Pancreas (tissue), 10 donors: ENCODE results near the gene MAPKBP1. TPM values are rescaled to one million over a fixed set of nuclear protein-coding genes. Genes with fewer than 3 reads are reported as not detected.

Experiments
- ATAC-seq, 4 donors: fragments of 200-7000 bp; cut with Tn5 transposase; one replicate each; pipeline versions ENCODE4 v1.8.0 to v1.9.1; 2020; ENCODE audit warnings: mild to moderate bottlenecking in 4 of 4, moderate library complexity in 4 of 4
- DNase-seq, 6 donors: peaks; one replicate each; pipeline ENCODE4 v3.0.0-alpha.2; 2020
- FAIRE-seq: peaks from 2 replicates; lab custom pipeline; 2012; peaks lifted over from hg19 to GRCh38; lab: Jason Lieb, UNC
- H3K27ac ChIP-seq, 4 donors: fragments of 200-600 bp; sonication (generic); 1 replicate in 3 of 4; 2 replicates in 1 of 4; pipeline versions ENCODE4 v1.5.0 to v1.8.0; 2020
- H3K27me3 ChIP-seq, 4 donors: fragments of 200-600 bp; one replicate each; pipeline ENCODE4 v1.8.0; 2021
- H3K36me3 ChIP-seq, 3 donors: fragments of 200-600 bp; sonication (generic) in 1 of 3; one replicate each; pipeline versions ENCODE4 v1.5.0 to v1.8.0; 2020 to 2021
- H3K4me1 ChIP-seq, 3 donors: fragments of 200-600 bp; one replicate each; pipeline ENCODE4 v1.8.0; 2021
- H3K4me3 ChIP-seq, 4 donors: fragments of 200-600 bp; sonication (generic) in 2 of 4; one replicate each; pipeline versions ENCODE4 v1.5.0 to v1.8.0; 2020 to 2021
- H3K9me3 ChIP-seq, 4 donors: fragments of 200-600 bp; one replicate each; pipeline ENCODE4 v1.8.0; 2021
- WGBS, 2 donors: extraction: QIAGEN DNeasy Blood & Tissue Kit; methylation state at CpG; one replicate each; pipeline ENCODE4 v1.1.7; 2013; 5-methylcytosine and 5-hydroxymethylcytosine counted together
- intact Hi-C, 3 donors: fragments of 100-400 bp; cut with DNase I; formaldehyde crosslinking; loops; one replicate each; pipeline versions ENCODE4 v1.11.1 to v1.14.2; 2022
- polyA plus RNA-seq, 2 donors: library from polyadenylated mRNA; stranded (reverse); fragments of 200-250 nt; gene quantifications; one replicate each; pipeline ENCODE4 v1.2.3, GENCODE V29; 2013
- total RNA-seq, 6 donors: library from RNA; stranded (reverse); fragmentation: NEBNext Ultra II Directional in 4 of 6; extraction: Animal tissue kit (Norgen Biotek cat#: 25700) in 4 of 6; gene quantifications; one replicate each; pipeline versions ENCODE4 v1.2.1 to v1.2.4, GENCODE V29; 2021 to 2023
- TF ChIP-seq, protein P1 (sequence below), 4 donors: fragments of 200-600 bp; sonication (generic) in 3 of 4; IDR thresholded peaks; one replicate each; pipeline versions ENCODE4 v1.5.0 to v1.8.0; 2021; ENCODE audit warnings: antibody characterized with exemption in 4 of 4
- donor health status: healthy with polysubstance abuse.
- donor health status: DM: no; HTN: no; CAD: no; lungs with moderate emphysema.
- donor health status: DM: no; HTN: no; CAD: no.
- donor health status: control.
- donor health status: control.
- donor health status: Bipolar disorder and iron deficiency.
- donor health status: DM: yes; HTN: yes; CAD: no.
- donor health status: DM: no; HTN: no; CAD: no.
- donor health status: DM: no; HTN: no; CAD: no.
- donor health status: DM: yes; HTN: yes; CAD: no.

The MAPKBP1 gene
- total and polyA plus RNA-seq, 8 donors, result 5.3 to 19.2 (median 8.9) TPM

DNA sequence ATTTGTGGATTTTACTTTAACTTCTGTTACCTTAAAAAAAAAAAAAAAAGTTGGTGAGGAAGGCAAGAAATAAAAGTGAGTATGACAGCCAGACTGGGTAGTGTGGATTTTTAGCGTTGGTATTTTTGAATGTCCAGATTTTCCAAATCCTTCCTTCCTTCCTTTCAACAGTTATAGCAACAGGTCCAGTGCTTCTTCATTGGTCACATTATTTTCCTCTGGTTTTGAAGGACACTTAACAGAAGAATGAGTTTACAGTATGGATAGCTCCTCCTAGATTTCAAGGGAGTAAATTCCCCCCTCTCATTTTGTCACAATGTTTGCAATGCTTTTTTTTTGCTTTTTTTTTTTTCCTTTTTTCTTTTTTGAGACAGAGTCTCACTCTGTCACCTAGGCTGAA is 6.4 kb downstream of the MAPKBP1 start:
- no peak for DNase-seq
- intact Hi-C loops, result no loop called here
- no peak for FAIRE-seq
- Histone ChIP-seq H3K9me3 (no peaks in the 10 kb centered on the region), H3K36me3 (no peaks in the 10 kb centered on the region), H3K27me3 (no peaks in the 10 kb centered on the region), H3K27ac (no peak overlapping the region), H3K4me1 (peaks cover 0 to 3% (median 0%) of the 10 kb centered on the region in 3 donors), H3K4me3 (no peak overlapping the region)
- 59 to 67% methylated on average over 1 of the region's 1 CpG for WGBS, 2 donors
- TF ChIP-seq, protein P1, sequence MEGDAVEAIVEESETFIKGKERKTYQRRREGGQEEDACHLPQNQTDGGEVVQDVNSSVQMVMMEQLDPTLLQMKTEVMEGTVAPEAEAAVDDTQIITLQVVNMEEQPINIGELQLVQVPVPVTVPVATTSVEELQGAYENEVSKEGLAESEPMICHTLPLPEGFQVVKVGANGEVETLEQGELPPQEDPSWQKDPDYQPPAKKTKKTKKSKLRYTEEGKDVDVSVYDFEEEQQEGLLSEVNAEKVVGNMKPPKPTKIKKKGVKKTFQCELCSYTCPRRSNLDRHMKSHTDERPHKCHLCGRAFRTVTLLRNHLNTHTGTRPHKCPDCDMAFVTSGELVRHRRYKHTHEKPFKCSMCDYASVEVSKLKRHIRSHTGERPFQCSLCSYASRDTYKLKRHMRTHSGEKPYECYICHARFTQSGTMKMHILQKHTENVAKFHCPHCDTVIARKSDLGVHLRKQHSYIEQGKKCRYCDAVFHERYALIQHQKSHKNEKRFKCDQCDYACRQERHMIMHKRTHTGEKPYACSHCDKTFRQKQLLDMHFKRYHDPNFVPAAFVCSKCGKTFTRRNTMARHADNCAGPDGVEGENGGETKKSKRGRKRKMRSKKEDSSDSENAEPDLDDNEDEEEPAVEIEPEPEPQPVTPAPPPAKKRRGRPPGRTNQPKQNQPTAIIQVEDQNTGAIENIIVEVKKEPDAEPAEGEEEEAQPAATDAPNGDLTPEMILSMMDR (IDR thresholded peaks at IDR 0.05), result no peak
- no peak for ATAC-seq

DNA sequence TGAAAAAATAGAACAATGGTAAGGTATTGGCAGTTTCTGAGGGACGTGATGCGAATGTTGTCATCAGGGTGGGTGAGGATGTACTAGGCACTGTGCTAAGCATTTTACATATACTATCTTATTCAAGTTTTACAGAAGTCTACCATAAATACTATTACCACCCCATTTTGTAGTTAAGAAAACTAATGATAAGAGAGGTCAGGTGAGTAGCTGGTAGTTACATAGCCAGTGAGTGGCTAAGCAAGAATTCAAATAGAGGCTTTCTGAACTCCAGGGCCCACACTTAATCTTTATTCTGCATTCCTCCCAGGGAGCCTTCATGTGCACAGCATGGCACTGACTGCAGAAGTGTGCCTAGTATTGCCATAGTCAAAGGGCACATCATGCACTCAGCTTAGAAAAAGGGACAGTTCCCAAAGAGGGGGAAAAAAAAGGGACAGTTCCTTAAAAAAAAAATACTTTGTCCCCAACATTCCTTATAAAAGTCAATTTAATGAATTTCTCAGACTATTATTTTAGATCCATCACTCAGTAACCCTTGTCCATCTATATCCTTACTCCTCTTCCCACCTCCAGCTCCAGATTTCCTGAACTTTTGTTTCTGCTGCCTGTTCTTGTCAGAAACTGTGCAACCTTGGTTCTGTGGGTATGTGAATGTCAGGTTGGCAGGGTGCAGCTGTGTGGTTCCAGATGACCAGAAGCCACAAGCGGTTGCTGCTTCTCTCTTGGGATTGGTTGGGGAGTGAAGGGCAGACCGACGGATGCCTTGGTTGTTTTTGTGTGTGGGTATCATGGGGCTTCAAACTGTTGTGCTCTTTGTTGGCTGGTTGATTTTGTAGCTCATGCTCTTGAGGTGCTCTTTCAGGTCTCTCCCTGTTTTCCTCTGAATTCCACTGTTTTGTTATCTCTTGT is 8.3 kb downstream of the MAPKBP1 start:
- H3K27ac ChIP-seq, result no peak overlapping the region
- TF ChIP-seq, protein P1 (IDR thresholded peaks at IDR 0.05), result no peak
- H3K4me1 ChIP-seq, result no peaks in the 10 kb centered on the region
- no peak overlapping the region for H3K4me3 ChIP-seq
- no peak for FAIRE-seq
- no peaks in the 10 kb centered on the region for H3K36me3 ChIP-seq
- 88% methylated on average over 5 of the region's 5 CpGs for WGBS, 2 donors
- H3K27me3 ChIP-seq, result no peaks in the 10 kb centered on the region
- no peak for ATAC-seq
- intact Hi-C loops, result no loop called here
- H3K9me3 ChIP-seq, result no peaks in the 10 kb centered on the region
- DNase-seq, result no peak

DNA sequence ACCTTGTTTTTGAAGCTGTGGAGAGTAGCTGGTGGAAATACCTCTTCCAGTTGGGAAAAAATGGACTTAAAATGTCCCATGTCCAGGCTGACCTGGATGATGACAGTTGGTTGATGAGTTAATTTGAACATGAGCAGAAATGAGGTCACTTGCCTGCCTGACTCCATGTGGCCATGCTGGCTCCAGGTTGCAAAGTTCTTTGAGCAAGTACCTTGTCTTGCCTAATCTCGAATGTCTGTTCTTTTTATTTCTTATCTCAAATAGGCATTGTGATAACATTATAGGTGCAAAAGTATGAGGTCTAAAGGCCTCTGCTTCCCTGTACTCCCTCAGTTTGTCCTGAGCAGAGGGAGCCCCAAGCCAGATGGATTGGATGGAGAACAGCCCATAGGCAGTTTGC is 9.0 kb downstream of the MAPKBP1 start:
- intact Hi-C loops, result no loop called here
- Histone ChIP-seq H3K27ac (no peak overlapping the region), H3K4me3 (no peak overlapping the region), H3K27me3 (no peaks in the 10 kb centered on the region), H3K36me3 (no peaks in the 10 kb centered on the region), H3K9me3 (no peaks in the 10 kb centered on the region), H3K4me1 (no peaks in the 10 kb centered on the region)
- DNase-seq (no peak), ATAC-seq (no peak), FAIRE-seq (no peak)
- TF ChIP-seq, protein P1 (IDR thresholded peaks at IDR 0.05), result no peak
- WGBS, 2 donors, result 19 to 22% methylated on average over 1 of the region's 1 CpG

DNA sequence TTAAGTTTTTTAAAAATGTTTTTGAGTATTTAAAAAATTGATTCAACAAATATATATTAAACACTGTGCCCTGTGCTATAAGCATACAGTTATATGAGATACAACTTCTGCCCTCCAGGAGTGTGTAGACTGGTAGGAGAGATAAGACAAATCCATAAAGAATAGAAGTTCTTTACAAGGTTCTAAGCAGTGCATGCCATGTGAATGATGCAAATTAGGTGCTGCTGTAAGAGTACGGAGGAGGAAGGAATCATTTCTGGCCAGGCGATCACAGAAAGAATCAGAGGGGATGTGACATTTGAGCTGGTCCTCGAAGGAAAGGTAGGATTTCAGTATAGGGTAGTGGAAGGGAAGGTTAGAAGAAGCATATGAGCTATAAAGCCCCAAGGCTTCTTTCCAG is 14.0 kb downstream of the MAPKBP1 start:
- WGBS, 2 donors, result 94 to 96% methylated on average over 3 of the region's 3 CpGs
- Histone ChIP-seq H3K27me3 (no peaks in the 10 kb centered on the region), H3K27ac (no peak overlapping the region), H3K36me3 (no peaks in the 10 kb centered on the region), H3K4me1 (no peaks in the 10 kb centered on the region), H3K4me3 (no peak overlapping the region), H3K9me3 (no peaks in the 10 kb centered on the region)
- ATAC-seq (no peak), FAIRE-seq (no peak), DNase-seq (no peak)
- TF ChIP-seq, protein P1 (IDR thresholded peaks at IDR 0.05), result no peak
- intact Hi-C loops, result no loop called here

DNA sequence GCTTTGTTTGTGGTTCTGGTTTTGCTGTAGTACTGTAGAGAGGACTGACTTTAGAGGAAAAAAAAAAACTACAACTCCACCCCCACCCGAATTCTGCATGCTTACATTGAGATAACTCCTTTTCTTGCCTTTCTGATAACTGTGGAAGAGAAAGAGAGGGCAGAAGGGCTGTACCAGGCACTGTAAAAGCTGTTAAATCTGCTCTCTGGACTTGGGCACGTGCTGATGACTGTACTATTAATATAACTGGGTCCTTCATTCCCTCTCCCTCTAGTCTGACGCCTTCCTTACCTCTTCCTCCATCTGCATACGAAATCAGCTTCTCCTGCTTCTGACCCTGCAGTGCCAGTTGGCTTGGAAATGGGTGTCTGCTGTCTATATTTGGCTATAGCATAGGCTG is 15.0 kb downstream of the MAPKBP1 start:
- FAIRE-seq, result no peak
- intact Hi-C loops, result no loop called here
- no peak for DNase-seq
- H3K4me3 ChIP-seq, result no peak overlapping the region
- no peaks in the 10 kb centered on the region for H3K4me1 ChIP-seq
- no peak overlapping the region for H3K27ac ChIP-seq
- H3K27me3 ChIP-seq, result no peaks in the 10 kb centered on the region
- ATAC-seq, result no peak
- WGBS, 2 donors, result 56 to 57% methylated on average over 4 of the region's 4 CpGs
- no peaks in the 10 kb centered on the region for H3K36me3 ChIP-seq
- no peaks in the 10 kb centered on the region for H3K9me3 ChIP-seq
- TF ChIP-seq, protein P1 (IDR thresholded peaks at IDR 0.05), result no peak
